K562 (cell line): Measurements from ENCODE around the gene BORCS8. TPM values are rescaled to one million over a fixed set of nuclear protein-coding genes. Genes with fewer than 3 reads are reported as not detected.

Experiments
- AFF4 ChIP-seq: sonication (generic); formaldehyde crosslinking; IDR thresholded peaks from 2 replicates; pipeline ENCODE4 v1.8.0; 2023; ENCODE audit warnings: mild to moderate bottlenecking, missing genetic modification reagents
- CBX2 ChIP-seq: fragments of 200-600 bp; sonication (generic); IDR thresholded peaks from one replicate; pipeline ENCODE4 v1.6.1; 2012; ENCODE audit warnings: mild to moderate bottlenecking, low read length, inconsistent platforms; ENCODE audit not compliant: insufficient read depth, poor library complexity, severe bottlenecking
- E2F5 ChIP-seq: sonication (generic); formaldehyde crosslinking; IDR thresholded peaks from 2 replicates; pipeline ENCODE4 v1.8.0; 2022; ENCODE audit warnings: mild to moderate bottlenecking, missing genetic modification reagents
- ELK3 ChIP-seq: fragments of 450-650 bp; formaldehyde crosslinking; IDR thresholded peaks from 2 replicates; pipeline ENCODE4 v1.4.0; 2020; ENCODE audit warnings: mild to moderate bottlenecking
- MEIS2 ChIP-seq: fragments of 450-650 bp; IDR thresholded peaks from 2 replicates; pipeline ENCODE4 v1.6.1; 2014; ENCODE audit warnings: mild to moderate bottlenecking; ENCODE audit not compliant: partially characterized antibody
- SMARCB1 ChIP-seq: IDR thresholded peaks from 2 replicates; pipeline ENCODE4 v1.6.1; 2011; ENCODE audit warnings: improper control_type of control experiment, low read depth; ENCODE audit not compliant: insufficient read length
- SUPT5H ChIP-seq: fragments of 450-650 bp; IDR thresholded peaks from 2 replicates; pipeline ENCODE4 v1.6.1; 2016
- TAF1 ChIP-seq: IDR thresholded peaks from 2 replicates; pipeline ENCODE4 v1.6.1; 2011; ENCODE audit warnings: mild to moderate bottlenecking, low read length, moderate library complexity; ENCODE audit not compliant: insufficient read depth, control insufficient read depth, severe bottlenecking; ENCODE audit errors: extremely low read depth
- TEAD4 ChIP-seq, 2 experiments: sonication (generic) in 1 of 2; formaldehyde crosslinking in 1 of 2; IDR thresholded peaks; 2 replicates each; pipeline versions ENCODE4 v1.6.1 to v1.8.0; 2012 to 2022; ENCODE audit warnings: borderline replicate concordance in 1 of 2, inconsistent platforms in 1 of 2, low read length in 1 of 2, mild to moderate bottlenecking in 1 of 2, missing genetic modification reagents in 1 of 2
- ZC3H11A ChIP-seq: IDR thresholded peaks from 2 replicates; pipeline ENCODE4 v1.6.1; 2012; ENCODE audit warnings: low read depth, low read length, improper control_type of control experiment
- ZNF143 ChIP-seq: sonication (generic); formaldehyde crosslinking; IDR thresholded peaks from 2 replicates; pipeline ENCODE4 v1.9.0; 2022; ENCODE audit warnings: mild to moderate bottlenecking, missing genetic modification reagents
- polyA plus RNA-seq, 8 experiments: library from polyadenylated mRNA; depleted of rRNA in 4 of 8; stranded (reverse) in 5 of 8; unstranded in 3 of 8; fragments of >200 nt; fragmentation: Nextera tagmentation in 2 of 8; fragmentation: Illumina TruSeq in 1 of 8; extraction: Ambion mirVana in 2 of 8; extraction: Trizol in 1 of 8; gene quantifications; 2 replicates each; pipeline versions ENCODE4 v1.2.1 to v1.2.3, GENCODE V29; 2011 to 2014; ENCODE audit warnings: inconsistent platforms in 1 of 8, missing spikeins in 1 of 8
- total RNA-seq, 7 experiments: library from RNA; depleted of rRNA in 6 of 7; stranded (reverse); fragments of >200 nt in 6 of 7; fragmentation: Illumina TruSeq in 2 of 7; extraction: Trizol in 2 of 7; gene quantifications; 2 replicates each; pipeline versions ENCODE4 v1.2.1 to v1.2.3, GENCODE V29; 2011 to 2021; ENCODE audit warnings: low replicate concordance in 1 of 7

Gene BORCS8
- total and polyA plus RNA-seq, 9 of the 15 experiments (the other 6 are each of a cell fraction or from before 2014, with no cell fraction given): 4.6 to 33.6 (median 16.3) TPM

GRCh38 chr19:19203012-19203856, 11.3 kb upstream of the BORCS8 start, which contains the start of gene NR2C2AP (continued):
- no peak for TF ChIP-seq SMARCB1
- no peak for TF ChIP-seq AFF4 (CRISPR knock-in tag)
- TF ChIP-seq TAF1: peak; percentile 60
- peak; percentile 66 for TF ChIP-seq MEIS2
- no peak for TF ChIP-seq ZNF143 (CRISPR knock-in tag)
- TF ChIP-seq ELK3: no peak
- no peak for TF ChIP-seq TEAD4 (IDR thresholded peaks at IDR 0.05; ENCODE audit: low read length)
- TF ChIP-seq TEAD4 (CRISPR knock-in tag; IDR thresholded peaks at IDR 0.05; ENCODE audit: borderline replicate concordance): no peak
- no peak for TF ChIP-seq CBX2
- peak; percentile 59; the same call in 1 of the 2 replicates for TF ChIP-seq SUPT5H
- no peak for TF ChIP-seq ZC3H11A
- no peak for TF ChIP-seq E2F5 (CRISPR knock-in tag)
